Superior temporal gyrus (tissue), 1 donor: ENCODE data around the gene TNS3.

Source experiments
- DNase-seq: peaks from one replicate; pipeline ENCODE4 v3.0.0-alpha.2; 2016; ENCODE audit errors: extremely low spot score

Gene TNS3

GRCh38 chr7:47329320-47329926, 252.5 kb downstream of the TNS3 start:
- no peak for DNase-seq

DNA sequence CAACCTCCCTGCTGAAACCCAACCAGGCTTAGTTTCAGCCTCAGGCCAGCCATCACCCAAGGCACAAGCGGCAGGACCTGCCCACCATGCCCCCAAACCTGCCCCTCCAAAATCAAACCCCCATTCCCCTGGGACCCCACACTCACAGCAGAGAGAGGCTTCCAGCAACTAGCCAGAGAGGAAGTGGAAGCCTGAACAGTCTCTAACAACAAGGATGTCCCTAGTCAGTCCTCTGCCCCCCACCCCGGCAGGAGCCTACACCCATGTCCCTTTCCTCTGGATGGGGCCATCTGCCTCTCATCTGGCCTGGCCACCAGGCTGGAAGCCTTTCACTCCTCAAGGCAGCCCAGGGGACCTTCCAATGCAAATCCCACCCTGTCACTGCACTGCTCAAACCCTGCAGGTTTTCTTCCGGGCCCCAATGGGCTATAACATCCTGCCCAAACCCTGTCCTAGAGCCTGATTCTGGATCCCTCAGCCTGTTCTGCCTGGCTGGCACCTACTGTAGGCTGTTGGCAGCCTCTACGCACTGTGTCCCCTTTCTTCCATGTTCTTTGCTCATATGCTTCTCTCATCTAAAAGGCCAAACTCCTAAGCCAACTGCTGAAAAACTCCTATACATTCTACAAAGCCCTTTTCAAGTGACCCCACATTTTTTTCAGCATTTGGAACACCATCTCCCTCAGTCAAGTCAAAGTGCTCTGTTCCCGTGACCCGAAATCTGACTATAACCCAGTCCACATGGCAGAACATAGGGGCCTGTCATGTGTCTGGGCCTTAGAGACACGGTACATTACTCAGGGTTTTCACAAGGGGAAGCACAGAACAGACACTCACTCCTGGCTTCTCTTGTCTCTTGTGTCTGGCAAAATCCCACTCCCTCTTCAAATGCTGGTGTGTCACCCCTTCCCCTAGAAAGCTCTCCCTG, 253.3 kb downstream of the TNS3 start:
- no peak for DNase-seq

DNA sequence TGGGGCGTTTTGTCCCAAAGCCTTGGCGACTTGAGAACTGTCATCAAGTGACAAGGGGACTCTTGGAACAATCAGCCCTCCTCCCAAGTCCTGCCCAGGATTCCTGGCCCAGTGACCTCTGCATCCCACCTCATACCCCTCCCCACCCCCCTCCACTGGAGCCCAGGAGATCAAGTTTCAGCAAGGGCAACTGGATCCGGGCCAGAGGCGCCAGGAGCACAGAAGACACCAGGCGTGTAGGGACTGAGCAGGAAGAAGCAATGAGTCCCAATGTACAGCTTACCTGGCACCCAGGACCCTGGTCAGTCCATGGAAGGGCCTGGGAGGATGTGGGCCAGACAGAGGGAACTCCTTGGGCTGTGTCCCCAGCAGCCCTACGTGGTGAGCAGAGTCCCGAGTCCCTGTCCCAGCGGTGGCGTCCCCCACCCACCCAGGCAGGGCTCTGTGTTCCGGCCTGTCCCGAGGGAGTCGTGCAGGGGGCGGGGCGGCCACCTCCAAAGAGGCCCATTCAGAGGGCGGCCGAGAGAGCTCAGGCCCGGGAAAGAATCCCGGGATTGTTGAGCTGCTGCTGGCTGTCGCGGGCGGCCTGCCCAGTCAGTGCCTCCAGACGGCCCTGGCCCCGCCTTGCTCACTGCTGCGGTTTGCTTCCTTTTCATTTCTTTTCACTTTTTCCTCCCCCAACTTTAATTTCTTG, 254.1 kb downstream of the TNS3 start:
- DNase-seq = peak; percentile 88

- peak; percentile 41 for DNase-seq
These were observed 254.6 kb downstream of the TNS3 start for GRCh38 chr7:47327346-47327697.

DNA sequence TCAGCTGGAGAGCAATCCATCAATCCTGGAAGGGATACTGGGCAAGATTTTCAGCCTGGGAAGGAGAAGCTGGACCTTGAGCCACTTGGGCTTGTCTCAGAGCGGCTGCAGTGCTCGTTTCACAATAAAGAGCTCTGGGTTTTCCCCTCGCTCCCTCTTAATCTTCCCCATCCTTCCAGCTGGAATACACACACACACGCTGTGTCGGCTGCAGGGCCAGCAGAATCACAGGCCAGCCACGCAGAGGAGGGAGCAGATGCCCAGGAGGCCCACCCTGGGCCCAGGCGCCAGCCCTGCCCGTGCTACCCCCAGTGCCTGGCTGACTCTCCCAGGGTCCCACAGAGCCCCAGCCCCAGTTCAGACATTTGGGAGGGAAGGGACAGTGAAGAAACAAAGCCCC, 255.1 kb downstream of the TNS3 start:
- no peak for DNase-seq

GRCh38 chr7:47326220-47326619, 255.7 kb downstream of the TNS3 start:
- DNase-seq = no peak

GRCh38 chr7:47325337-47325736, 256.6 kb downstream of the TNS3 start:
- no peak for DNase-seq

DNA sequence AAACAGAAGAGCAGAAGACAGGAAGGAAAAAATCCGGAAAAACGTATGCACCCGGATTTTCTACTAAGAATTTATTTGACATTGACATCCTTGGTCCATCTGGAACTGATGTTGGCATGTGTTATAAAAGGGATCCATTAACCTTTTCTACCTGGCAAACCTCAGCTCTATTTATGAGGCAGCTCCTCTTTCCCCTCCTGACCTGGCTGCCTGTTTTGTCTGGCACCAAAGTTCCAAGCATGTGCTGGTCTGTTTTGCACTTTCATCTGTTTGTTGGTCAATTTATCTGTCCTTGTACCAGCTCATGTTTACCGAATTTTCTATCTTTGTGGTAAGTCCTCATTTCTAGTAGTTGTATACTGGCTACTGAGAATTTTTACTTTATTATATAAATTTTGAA, 258.0 kb downstream of the TNS3 start:
- no peak for DNase-seq

GRCh38 chr7:47322731-47323130, 259.2 kb downstream of the TNS3 start:
- no peak for DNase-seq

- no peak for DNase-seq
These were observed 261.6 kb downstream of the TNS3 start for GRCh38 chr7:47320296-47320695.

DNA sequence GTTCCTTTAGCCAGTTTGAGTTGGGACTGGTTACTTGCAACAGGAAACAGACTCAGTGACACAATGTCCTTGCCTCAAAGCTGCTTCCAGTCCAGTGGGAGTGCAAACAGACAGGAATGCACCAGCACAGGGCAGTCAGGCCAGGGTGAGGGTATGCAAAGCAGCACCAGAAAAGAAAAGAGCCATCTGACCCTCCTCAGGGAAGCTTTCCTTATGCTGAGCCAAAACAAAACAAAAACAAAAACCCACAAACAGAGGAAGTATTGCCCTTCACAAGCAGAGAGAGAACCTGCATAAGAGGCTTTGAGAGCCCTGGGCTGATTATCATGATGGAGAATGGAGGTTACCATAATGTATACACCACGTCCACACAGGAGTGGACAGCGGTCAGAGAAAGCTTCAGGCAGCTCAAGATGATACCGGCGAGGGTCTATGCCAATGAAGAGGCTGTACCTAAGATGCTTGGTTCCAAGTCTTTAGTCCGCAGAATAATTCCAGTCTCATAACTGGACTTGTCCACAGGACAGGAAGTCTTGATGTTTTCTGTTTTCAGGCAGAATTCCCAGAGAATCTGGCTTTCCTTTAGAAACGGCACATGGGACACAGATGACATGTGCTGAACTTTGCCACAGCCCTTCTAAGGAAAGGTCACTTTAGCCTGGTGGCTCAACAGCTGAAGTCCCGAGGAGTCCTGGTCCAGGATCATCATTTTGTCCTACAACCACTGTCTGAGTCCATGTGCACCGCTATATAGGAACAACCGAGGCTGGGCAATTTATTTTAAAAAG, 263.3 kb downstream of the TNS3 start:
- no peak for DNase-seq

DNA sequence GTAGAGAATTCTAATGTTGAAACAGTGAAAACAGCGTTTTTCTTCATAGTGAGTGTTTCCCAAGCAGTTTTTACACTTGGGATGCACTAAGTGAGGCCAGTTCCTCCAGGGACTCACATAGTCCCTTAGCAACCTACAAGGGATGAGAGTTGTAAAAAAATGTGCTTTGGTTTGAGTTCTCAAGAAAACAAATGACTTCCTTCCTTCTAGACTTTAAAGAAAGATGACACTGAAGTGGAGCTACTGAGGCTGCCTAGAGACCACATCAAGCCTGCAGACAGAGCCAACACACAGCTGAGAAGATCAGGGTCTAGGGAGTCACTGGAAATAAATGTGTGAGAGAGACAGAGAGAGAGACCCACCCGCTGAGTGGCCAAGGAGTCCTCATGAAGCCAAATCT, 264.4 kb downstream of the TNS3 start:
- DNase-seq = no peak

DNA sequence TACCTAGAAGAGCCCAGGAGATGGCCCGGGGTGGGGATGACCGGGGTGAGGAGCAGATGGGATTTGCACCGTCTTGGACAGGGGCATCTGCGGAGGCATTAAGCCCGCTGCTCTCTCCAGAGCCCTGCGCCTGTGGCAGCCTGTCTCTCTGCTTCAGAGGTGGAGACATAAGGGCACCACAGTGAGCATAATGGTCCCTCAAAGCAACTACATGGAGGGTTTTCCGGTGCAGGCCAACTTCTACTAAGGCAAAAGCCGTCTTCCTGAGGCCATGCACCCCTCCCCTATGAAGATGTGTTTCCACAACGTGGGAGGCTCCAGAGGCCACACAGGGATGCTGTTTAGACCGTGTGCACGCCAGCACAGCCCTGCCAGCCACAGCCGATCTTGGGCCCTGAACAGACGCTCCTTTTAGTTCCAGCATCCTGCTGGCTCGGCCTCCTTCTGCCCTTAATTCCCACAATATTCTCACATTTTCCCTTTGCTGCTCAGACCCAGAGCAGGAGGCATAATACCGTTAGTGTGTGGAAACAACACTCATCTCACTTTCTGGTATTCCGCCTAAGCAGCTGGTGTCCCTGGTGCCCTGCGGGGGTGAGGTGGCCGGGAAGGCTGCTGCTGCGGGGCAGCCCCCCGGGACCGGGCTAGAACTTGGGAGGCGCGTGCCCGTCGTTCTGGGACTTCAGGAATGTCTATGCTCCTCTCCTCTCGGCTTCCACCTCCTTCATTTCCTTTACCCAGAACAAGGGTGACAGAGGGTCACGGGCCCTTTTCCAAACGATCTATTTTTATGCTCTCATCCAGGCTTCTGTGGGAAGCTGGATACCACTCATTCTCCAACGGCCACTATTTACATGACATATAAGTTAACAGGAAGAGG, 266.9 kb downstream of the TNS3 start:
- DNase-seq = no peak

- DNase-seq = no peak
These were observed 267.7 kb downstream of the TNS3 start for GRCh38 chr7:47314248-47314647.

GRCh38 chr7:47313564-47313963, 268.3 kb downstream of the TNS3 start:
- DNase-seq = peak; percentile 38

DNA sequence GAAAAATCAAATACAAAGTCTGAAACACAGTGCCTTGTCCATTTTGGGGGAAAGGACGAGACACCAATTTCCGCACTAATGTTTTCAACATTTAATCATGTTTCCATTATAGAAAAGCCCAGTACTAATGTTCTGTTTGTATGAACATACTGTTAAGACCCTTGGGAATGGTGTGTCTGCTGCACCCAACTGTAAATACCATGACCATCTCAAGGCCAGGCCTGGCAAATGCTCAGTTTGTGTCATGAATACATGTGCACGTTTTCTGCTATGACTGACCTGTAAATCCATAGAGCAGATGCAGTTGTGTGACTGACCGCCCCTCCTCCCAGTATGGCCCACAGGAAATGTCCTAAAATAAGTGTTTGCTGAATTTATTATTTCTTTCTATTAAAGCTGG, 270.0 kb downstream of the TNS3 start:
- no peak for DNase-seq

DNA sequence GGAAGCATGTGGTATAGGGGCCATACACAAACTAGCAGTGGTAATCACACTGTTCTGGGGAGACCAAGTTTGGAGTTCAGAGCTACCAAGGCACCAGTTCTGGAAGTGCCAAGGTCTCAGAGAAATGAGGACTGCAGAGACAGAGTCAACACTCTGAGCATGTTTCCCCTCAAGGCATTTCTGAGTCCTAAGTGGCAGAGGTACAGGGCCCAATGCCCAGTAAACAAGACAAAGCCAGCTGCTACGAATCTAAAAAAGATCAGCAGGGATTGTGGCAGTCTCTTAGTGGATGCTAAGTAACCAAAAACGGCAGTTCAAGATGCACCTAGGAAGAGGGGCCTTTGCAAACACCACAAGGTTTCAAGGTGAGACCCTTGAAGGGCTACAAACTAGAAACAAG, 271.9 kb downstream of the TNS3 start:
- DNase-seq = peak; percentile 18

DNA sequence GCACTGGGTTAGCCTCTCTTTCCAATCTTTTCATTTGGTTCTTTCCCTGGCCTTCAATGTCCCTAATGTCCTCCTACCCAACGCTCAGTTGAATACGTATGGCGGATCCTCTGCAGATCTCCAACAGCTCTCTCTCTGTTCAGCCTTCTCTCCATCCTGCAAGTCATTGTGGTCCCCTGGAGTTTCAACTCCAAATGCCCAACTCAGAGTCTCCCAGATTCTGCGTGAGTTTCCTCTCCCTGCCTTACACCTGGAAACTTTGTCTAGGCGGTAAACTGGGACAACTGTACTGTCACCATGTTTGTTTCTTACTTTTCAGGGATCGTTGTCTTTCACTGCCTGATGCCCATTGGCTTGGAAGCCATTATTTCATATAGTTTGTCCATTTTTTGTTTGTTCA, 273.1 kb downstream of the TNS3 start:
- DNase-seq = no peak

DNA sequence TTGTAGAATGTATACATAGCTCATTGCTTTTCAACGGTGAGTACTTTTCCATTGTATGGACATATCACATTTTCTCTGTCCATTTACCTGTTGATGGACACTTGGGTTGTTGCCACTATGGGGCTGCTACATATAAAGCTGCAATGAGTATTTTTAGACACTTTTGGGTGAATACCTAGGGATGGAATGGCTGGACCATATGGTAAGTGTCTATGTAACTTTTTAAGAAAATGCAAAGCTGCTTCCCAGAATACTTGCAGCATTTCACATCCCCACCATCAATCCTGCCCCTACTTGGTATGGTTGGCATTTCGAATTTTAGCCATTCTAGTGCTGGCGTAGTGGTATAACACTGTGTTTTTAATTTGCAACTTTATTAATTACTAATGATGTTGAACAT, 274.6 kb downstream of the TNS3 start:
- DNase-seq = no peak

GRCh38 chr7:47304727-47305719, 276.9 kb downstream of the TNS3 start:
- no peak for DNase-seq
